GM18909 (cell line): Measurements from ENCODE around the gene ZNF280C.

Source experiments
- ATAC-seq: cut with Tn5 transposase; IDR thresholded peaks from one replicate; pipeline ENCODE4 v1.9.1; 2021; ENCODE audit warnings: mild to moderate bottlenecking; ENCODE audit not compliant: unreplicated experiment, poor library complexity

ZNF280C gene

DNA sequence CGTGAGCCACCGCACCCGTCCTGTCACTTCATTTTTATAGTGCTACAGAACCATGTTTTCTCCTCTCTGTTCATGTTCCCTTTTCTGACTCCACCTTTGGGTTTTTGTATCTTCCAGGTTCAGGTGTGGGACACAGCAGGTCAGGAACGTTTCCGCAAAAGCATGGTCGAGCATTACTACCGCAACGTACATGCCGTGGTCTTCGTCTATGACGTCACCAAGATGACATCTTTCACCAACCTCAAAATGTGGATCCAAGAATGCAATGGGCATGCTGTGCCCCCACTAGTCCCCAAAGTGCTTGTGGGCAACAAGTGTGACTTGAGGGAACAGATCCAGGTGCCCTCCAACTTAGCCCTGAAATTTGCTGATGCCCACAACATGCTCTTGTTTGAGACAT is 84.5 kb downstream of the ZNF280C start:
- no peak for ATAC-seq

DNA sequence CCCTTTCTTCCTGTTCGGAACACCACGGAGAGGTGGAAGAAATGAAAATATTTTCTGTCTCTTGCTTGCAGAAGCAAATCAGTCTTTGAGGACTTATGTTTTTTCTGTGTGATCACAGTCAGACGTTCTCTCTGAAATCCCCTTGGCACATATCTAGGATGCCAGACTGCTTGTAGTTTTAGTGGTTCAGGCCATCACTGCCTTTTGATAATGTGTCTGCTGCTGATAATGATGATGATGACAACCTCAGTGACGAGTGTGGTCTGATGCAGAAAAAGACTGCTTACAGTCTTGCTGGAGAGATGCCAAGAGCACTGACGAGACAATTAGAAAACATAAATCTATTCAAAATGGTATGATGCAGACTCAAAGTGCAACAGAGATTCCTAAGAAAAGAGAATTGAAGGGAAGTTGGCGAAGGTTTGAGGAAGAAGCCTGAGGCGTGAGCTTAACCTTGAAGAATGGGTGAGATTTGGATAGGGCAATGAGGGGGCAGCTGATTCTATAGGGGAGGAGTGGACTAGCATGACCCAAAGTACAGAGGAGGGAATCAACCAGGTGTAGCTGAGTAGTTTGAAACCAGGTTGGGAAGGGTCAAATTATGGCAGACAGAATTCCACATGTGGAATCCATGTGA is 89.0 kb downstream of the ZNF280C start:
- ATAC-seq, result no peak

DNA sequence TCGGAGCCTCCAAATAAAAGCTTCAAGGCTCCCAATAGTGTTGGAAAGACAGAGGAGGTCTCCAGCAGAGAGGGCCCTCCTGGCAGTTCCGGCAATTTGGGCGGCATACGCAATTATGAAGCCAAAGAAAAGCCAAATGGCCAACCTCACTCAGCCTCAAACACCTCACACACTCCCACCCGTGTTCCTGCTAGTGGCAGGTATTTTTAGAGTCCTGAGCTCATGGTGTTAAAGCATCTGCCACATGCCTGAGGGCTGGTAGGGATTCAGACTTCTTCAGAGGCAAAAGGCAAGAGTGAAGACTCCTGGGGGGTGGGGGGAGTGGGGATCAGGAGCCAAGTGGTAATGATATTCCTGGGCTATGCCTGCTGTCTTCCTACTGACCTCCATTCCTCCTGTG is 89.5 kb downstream of the ZNF280C start:
- ATAC-seq, result no peak

DNA sequence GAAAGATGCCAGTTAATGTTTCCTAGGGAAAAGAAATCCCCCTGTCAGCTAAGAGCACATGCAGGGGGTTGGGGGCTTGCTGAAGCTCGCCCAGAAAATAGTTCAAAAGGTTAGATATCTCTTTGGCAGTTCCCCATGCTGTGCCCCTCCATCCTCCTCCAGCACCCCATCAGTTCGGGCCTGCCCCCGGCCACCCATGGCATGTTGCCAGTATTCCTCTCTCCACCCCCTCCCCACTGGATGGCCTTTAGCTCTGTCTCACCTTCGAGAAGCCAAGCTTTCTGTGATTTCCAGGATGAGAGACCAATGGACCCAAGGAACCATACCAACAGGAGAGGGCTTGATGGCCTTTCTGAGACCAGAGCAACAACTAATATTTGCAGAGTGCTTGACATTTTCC is 91.8 kb downstream of the ZNF280C start:
- ATAC-seq, result no peak

DNA sequence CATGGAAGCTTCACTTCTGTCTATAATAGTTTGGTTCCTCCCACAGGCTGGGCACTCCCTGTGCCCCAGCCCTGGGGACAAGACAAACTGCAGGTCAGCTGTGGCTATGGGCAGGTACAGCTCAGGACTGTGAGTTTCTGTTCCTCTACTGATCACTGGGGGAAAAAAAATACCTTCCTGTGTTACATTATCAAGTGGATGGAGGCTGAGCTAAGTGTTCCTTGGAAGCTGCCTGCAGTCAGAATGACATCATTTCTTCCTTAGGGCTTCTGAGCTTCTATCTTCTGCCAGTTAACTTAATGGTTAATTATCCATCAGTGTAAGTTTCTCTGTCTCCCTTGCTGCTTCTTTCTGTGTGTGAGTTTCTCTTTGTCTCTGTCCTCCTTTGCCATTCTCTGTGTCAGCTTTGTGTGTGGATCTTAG is 92.3 kb downstream of the ZNF280C start:
- peak; percentile 80 for ATAC-seq

DNA sequence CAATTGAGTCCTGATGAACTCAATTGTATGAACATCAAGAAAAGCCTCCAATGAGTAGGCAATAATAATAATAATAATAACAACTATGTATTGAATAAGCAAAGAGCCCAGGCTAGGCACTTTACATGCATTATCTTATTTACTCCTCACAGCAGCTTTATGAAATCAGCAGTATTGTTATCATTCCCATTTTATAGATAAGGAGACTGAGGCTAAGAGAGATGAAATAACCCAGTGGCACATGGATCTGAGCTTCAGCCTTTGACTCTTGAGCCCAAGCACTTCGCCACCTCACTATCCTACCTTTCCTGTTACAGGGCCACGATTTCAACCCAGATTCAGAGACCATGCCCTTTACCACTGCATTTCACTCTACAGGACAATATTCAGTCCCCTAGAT is 93.8 kb downstream of the ZNF280C start:
- ATAC-seq, result no peak

DNA sequence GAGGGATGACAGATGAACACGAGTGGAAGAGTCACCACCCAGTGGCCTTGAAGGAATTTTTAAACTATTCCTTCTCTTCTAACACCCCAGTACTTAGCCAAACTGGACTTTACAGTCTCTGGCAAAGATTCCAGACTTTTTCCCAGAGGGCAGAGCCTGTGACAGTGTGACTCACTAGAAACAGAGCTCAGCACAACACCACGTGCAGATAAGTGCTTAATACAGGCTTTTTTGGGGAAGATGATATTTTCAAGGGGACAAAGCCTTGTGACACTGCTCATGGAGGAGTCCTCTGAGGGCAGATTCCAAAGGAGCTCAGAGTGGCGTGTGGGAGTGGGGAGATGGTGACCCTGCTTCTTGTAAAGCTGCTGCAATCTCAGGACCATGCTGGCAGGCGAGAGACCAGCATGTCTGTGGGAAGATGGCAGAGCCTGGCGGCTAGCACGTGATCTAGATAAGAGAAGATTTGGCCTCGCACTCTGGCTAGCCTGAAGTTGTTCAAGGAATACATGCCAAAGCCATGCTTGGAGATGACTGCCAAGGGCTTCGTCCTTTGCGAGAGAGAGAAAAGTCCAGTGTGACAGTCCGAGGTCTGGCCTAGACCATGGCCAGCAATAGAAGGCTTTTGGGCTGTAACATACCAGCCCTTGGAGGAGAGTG is 94.5 kb downstream of the ZNF280C start:
- ATAC-seq, result no peak

DNA sequence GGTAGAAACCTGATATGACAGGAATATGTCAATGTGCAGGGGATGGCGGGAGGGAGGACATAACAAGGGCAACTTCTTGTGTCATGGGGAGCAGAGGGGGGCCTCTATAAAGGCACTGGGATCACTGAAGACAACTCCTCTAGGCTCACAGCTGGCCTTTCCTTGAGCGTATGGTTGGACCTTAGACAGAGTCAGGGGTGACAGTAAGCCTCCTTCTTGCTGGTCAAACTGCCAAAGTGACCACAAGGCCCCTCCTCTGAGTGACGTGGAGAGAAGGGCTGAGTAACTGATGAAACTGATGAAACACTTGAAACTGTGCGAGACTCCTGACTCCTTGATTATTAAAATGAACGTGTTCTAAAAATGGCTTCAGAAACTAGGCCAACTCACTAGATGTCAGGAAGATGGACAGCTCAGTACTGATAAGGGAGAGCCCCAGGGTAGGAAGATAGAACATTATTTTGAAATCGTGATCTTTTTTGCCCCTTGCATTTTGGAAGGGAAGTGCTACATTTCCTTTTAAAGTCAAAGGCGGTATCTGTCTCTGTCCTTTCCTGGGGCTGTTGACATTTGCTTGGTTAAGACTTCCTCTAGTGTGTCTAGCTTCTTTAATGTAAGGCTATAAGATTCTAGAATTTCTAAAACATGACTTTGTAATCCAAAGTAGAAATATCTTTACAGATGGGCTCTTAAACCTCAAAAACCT is 95.4 kb downstream of the ZNF280C start:
- ATAC-seq, result peak; percentile 47

DNA sequence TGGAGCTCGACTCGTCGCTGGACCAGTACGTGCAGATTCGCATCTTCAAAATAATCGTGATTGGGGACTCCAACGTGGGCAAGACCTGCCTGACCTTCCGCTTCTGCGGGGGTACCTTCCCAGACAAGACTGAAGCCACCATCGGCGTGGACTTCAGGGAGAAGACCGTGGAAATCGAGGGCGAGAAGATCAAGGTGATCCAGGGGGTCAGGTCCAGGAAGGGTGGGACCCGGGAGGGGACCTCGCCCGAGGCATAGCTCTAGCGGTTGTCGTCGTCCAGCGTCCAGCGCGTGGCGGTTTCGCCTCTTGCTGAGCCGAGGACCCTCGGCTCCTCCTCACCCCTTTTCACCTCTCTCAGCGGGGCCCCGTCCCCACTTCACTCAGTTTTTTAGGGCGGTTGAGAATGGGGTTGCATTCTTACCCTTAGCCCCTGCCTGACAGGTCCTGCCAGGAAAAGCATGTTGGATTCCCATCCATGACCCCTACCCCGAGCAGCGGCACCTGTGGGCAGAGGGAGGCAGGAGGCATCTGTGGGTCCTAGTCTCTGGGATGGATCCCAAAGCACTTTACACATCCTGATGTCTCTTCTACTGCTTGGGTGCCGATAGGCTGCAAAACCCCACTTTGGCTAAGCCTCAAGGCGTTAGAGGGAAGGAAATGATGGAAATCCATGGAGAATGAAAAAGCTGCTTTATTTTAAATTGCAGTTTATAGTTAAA is 96.4 kb downstream of the ZNF280C start:
- ATAC-seq, result no peak

DNA sequence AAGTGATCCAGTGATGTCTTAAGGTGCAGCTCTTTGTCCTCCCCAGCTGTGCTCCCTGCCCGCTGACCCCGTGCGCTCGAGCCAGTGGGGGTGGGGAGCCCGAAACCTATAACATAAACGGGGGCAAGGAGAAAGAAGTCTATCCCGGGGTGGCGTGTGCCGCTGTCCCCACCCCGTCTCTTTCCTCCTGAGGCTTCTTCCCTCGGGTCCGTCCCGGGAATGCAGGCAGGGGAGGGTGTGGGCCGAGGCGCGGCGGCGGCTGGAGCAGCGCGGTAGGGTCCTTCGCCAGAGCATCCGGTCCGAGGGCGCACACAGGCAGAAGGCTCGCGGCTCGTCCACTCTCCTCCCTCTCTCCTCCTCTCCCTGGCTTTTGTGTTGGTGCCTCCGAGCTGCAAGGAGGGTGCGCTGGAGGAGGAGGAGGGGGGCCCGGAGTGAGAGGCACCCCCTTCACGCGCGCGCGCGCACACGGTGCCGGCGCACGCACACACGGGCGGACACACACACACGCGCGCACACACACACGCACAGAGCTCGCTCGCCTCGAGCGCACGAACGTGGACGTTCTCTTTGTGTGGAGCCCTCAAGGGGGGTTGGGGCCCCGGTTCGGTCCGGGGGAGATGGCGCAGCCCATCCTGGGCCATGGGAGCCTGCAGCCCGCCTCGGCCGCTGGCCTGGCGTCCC is 97.1 kb downstream of the ZNF280C start, which contains the start of gene RAB33A:
RAB33A (plus strand) TSS at position 517 of the 681 bp plus-strand sequence; CDS start at position 618, 101 bp downstream.
- ATAC-seq, result no peak

DNA sequence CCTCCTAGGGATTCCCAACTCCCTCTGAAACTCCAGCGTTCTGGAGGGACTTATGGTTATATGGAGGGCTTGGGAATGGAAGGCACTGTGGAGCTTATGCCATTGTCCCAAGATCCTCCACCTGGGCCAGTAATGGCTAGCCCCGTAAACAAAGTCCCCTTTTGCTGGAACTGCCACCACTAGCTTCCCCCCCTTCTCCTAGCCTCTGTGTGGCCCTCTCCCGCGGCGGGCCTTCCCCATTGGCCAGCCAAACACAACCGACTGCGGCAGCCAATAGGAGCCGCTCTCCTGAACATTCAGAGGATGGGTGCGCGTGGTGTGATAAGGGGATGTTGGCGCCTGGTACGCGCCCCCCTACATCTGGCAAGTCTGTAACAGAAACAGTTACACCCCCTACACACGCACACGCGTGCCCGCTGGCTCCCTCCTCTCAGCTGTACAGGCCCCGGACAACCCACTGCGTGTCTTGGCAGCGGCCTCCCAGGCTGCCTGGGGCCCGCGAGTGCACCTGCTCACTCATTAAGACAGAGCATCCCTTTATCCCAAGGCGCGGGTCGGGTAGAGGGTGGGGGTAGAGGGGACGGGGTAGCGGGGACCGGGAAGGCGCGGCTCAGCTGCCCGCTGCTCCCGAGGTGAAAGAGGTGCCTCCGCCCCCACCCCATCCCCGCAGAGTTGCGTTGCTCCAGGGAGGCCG is 97.8 kb downstream of the ZNF280C start:
- peak; percentile 76 for ATAC-seq

DNA sequence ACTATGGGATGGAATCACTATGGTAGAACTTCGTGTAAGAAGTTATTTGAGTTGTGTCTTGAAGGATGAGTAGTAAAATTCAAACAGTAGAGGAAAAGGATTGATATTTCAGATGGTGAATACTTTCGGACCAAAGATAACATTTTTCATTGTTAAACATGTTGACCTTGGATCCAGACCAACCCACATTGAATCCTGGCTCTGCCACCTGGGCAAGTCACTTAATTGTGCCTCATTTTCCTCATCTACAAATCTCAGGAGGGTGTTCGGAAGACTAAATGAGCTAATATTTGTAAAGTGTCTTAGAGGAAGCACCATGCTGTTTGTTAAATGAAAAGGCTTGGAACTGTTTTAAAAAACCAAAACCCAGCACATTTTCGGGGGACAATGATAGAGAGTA is 101.7 kb downstream of the ZNF280C start:
- ATAC-seq, result no peak

DNA sequence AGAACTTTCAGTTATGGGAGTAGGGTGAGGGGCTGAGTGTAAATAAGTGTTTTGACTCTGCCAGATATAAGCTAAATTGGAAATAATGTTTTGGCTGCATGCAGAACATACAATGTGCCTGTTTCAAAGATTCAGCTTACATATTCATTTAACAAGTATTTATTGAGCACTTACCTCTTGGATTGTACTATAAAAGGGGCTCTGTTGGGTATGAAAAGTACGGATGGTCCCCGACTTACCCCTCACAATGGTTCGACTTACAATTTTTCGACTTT is 102.3 kb downstream of the ZNF280C start:
- no peak for ATAC-seq

DNA sequence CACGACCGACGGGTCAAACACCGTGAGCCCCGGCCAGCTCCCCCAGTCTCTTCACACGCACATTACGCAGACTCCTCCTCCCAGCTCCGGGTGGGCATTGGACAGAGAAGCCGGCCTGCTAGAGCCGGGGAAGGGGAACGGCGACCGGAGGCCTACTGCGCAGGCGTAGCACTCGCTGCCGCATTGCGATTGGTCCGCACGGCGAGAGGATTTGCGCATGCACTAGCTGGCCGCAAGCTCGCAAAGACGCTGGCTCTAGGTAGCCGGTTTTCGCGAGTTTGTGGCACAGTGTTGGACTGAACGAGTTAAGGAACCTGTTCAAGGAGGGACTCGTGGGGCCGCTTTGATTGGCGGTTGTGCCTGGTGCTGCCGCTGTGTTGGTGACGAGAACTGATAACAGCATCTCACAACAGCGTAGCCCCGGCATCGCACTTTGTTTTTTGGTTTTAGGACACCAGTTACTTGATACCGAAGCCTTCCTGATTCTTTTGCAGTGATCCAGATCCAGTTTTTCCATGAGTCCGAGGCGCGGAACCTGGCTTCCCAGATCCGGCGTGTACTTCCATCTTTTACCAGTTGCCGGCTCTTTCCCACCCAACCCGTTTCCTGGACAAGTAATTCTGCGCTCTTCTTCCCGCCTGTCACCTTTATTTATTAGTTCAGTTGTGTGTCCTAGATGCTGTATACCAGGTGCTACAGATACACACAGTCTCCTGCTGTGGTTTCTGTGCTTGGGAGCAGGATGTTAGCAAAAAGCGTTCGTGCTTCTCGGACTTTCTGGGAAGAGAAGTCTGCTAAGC is 102.8 kb downstream of the ZNF280C start, which contains the start of gene AIFM1:
AIFM1 (minus strand) TSS at position 139 of the 800 bp plus-strand sequence. CDS start 185 bp downstream, outside the sequence.
- ATAC-seq, result peak; percentile 92

DNA sequence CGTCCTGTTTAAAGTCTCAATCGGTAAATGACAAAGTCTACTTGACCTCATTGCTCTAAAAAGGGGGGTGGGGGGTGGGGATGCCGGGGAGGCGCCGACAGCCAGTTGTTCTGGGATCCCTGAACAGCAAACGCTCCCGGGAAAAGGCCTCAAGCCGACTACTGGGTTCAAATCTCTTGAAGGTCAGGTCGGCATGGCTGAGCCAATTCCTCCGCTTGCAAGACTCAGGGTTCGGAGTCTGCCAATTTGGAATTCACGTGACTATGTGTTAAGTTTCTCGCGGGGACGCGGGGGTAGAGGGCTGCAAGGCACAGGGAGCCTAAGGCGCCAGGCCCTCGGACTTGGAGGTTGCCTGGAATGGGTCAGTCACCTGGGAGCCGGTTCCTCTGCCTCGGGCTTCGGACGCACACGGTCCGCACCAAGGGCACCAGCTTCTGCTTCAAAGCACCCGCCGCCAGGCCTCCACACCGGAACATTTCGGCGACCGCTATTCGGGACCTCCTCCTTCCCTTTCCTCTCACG is 103.5 kb downstream of the ZNF280C start:
- ATAC-seq, result no peak

DNA sequence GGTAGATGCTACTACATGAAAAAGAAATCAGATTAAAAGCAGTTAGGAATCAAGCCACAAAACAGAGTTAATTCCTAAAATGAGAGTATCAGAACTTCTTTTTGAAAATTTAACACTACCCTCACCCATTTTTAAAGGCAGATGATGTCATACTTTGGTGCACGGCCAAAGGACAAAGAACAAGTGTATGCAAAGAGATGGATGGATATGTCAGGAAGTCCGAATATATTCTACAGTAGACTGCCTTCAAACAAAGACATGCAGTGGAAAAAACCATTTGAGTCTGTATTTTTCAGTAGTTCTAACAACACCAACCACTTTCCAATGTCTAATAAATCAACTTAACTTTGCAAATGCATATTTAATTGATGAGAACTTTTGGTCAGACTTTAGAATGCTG is 105.3 kb downstream of the ZNF280C start:
- no peak for ATAC-seq

DNA sequence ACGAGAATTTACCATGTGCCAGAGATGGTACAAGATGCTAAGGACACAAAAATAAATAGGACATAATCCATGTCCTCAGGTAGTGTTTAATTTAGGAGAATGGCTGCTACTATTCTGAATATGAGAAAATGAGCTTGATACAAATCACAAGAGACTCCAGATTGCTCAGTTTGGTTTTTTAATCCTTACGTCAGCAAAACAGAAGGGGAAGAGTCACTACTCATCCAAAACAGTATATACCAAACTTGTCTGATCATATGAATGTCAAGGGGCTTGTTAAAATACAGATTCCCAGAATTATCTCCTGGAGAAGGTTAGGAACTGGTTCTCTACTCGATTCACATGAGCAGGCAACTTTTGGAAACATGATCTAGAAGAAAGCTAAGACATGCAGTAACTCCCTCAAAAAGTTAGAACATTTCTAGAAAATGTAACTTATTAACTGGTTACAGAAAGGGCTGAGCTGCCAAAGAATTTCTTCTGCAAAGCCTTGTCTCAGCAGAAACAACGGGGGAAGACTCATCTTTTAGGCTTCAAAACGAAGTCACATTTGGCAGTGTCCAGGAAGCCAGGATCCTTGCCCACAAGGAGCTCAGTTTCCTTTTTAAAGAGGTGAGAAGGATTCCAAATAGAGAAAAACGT is 106.5 kb downstream of the ZNF280C start:
- no peak for ATAC-seq

DNA sequence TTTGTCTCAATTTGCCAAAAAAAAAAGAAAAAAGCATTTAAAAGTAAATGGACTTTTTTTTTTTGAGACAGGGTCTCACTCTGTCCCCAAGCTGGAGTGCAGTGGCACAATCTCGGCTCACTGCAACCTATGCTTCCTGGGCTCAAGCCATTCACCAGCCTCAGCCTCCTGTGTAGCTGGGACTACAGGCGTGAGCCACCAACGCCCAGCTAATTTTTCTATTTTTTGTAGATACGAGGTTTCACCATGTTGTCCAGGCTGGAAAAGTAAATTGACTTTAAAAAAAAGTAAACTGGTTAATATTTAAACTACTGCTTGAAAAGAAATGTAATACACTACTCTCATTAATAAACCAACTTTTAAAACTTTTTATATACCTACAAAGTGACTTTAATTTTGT is 108.9 kb downstream of the ZNF280C start:
- ATAC-seq, result no peak
